HG03045 (cell line): ENCODE results near the gene RPL10A.

Source experiments
- ATAC-seq: cut with Tn5 transposase; IDR thresholded peaks from one replicate; pipeline ENCODE4 v1.9.1; 2021; ENCODE audit warnings: mild to moderate bottlenecking, moderate library complexity; ENCODE audit not compliant: unreplicated experiment

Gene RPL10A

DNA sequence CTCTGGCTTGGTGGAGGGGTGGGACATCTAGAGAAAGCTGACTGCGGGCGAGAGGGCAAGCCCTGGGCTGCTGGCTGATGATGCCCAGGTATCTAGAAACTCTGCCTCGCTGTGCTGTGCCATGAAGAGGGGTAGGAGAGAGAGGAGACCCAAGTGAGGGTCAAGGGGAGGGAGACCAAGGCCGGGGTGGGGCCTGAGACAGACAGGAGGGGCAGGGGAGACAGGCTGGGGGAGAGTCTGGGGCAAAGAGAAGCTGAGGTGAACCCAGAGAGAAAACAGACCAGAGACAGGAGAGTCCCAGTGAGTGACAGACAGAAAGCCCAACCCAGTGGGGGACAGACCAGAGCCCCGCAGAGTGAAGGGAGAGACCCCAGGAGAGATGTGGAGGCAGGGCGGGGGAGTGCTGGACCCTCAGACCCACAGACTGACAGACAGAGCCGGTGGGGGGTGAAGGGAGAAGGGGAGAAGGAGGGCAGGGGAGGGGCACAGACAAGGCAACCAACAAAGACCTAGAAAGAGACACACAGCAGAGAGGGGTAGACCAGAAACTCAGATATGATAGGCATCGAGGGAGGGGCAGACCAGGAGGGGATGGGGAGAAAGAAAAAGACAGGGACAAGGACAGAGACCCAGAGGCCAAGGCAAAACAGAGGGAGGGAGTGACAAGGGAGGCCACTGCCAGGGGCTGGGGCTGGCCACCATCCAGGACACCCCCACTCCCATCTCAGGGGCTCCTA, 22.8 kb downstream of the RPL10A start:
- no peak for ATAC-seq

DNA sequence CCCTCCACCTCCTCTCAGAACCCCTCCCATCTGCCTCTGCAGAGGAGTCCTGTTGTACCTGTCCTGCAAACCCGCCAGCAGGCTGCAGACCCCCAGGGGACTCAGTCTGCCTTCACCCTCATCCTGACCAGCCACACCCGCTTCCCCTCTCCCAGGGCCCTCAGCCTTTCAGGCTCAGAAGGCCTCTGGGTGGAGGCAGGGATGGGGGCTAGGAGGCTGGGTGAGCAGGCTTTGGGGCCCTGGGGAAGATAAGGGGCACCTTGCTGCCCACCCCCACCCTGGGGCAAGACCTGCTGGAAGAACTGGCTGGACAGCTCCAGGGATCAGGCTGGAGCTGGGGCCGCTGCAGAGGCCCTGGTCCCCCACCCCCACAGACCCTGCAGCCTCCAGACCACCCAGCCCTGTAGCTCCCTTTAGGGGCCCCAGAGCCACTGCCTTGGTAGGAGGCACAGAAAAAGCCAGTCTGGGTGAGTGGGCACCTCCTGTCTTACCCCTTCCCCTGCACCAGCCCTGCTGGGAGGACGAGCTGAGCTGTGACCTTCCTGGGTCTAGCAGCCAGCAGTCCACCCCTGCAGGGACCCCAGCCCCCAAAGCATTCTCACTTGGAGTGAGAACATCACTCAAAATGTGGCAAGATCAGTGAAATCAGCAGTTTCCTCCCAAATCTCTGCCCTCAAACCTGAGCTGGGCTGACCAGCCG, 23.5 kb downstream of the RPL10A start:
- no peak for ATAC-seq

DNA sequence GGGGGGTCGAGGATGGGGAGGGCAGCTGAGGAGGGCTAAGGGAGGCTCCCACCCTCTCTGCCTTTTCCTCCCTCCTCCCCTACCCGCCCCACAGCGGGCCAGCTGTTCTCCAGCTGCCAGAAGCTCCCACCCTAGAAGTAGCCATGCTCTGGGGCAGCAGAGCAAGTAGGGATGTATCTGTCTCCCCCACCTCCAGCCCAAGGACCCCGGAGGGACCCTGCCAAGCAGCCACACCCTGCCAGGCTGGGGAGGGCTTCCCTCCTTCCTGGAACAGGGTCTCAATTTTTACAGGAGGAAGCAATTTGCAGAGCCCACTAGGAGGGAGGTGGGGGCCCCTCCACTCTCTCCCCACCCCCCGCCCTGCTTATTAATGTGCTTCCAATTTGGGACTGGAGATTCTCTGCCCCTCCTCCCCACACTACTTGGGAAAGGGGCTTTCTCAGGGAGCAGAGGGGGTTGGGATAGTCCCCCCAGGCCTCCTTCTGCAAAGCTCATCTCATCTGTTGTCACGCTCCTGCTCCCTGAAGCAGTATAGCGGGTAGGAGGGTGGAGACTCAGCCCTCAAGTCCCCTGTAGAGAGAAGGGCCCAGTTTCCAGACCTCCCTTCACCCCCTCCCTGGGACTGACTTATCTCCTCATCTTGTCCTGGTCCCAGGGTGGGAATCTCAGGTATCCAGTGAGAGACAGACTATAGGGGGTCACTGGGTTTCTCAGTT, 24.2 kb downstream of the RPL10A start:
- no peak for ATAC-seq

DNA sequence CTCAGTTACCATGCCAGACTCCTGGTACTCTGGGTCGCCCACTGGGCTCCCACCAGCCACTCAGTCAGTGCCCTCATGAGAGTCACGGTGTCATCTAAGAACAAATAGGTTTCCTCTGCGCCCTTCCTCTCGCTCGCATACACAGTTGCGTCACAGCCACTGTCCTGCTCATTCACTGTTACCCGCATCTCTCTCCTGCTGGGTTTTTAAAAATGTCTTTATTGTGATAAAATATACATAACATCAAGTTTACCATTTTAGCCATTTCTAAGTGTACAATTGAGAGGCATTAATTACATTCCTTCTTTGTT, 24.7 kb downstream of the RPL10A start:
- no peak for ATAC-seq

GRCh38 chr6:35493307-35493983, 25.2 kb downstream of the RPL10A start:
- no peak for ATAC-seq

GRCh38 chr6:35494161-35494563, 26.0 kb downstream of the RPL10A start:
- ATAC-seq = no peak

- no peak for ATAC-seq
Measured at GRCh38 chr6:35495258-35496035, 27.2 kb downstream of the RPL10A start.

- ATAC-seq = no peak
Measured at GRCh38 chr6:35496036-35496840, 28.0 kb downstream of the RPL10A start.

DNA sequence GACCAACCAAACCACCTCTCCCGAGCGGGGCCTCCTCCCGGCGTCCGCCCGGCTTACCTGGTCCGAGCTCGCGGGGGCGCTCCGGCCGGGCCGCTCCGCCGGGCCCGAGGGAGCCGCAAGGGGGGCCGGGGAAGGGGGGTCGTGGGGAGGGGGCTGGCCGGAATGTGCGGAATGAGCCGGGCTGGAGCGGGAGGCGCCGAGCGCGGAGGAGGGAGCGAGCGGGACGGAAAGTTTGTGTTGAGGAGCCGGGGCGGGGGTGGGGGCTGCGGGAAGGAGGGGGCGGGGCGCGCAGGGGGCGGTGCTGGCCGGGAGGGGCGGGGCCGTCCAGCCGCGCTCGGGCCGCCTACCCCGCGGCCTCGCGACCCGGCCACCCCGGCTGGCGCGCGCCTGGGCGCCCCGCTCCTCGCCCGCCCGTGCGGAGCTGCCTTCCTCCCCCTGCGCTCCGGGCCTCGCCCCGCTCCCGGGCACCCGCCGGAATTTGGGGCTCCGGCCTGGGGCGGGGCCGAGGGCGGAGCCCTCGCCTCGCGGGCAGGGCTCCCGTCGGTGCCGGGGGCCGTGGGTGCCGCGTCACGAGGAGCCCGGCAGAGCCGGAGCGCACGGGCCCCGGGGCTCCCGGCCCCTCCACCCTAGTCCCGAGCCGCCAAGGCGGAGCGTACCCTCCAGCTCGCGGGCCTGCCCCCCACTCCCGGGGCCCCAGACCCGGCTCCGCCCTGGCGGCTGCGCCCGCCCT, 28.8 kb downstream of the RPL10A start, which contains the start of gene TEAD3:
TSS of gene TEAD3 (minus strand) at position 239 of the 730 bp plus-strand sequence.
- no peak for ATAC-seq

DNA sequence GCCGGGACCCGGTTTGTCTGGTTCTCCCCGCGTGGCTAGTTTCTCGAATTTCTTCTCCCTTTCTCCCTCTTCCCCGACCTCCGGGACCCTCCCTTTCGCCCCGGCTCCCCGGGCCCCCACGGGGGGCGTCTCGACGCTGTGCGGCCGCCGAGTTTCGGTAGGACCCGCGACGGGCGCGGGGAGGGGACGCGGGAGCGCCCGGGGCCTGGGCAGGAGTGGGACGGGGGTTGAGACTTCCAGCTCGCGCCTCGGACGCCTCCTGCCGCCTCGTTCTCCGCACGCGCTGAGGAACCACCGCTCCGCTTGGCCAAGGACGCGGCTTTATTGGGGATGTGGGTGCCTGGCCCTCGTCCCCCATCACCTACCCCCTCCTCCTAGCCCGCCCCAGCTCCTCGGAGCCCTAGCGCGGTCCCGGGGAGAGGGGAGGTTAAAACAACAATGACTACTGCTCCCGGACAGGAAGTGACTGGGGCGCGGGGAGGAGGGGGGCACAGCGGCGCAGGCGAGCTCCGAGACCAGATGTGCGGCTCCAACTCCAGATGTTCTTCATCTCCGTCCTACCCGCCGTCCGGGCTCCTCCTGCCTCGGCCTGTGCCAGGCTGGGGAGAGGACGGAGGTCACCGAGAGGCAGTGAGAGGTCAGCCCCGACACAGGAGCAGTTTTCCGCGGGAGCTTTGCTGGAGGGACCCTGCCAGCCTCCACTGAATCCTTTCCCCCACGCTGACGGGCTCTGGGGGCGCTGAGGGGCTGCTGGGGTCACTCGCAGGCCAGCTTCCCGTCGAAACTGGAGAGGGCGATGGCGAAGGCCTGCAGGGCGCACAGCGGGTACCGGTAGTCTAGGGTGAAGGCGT, 29.6 kb downstream of the RPL10A start:
- no peak for ATAC-seq

DNA sequence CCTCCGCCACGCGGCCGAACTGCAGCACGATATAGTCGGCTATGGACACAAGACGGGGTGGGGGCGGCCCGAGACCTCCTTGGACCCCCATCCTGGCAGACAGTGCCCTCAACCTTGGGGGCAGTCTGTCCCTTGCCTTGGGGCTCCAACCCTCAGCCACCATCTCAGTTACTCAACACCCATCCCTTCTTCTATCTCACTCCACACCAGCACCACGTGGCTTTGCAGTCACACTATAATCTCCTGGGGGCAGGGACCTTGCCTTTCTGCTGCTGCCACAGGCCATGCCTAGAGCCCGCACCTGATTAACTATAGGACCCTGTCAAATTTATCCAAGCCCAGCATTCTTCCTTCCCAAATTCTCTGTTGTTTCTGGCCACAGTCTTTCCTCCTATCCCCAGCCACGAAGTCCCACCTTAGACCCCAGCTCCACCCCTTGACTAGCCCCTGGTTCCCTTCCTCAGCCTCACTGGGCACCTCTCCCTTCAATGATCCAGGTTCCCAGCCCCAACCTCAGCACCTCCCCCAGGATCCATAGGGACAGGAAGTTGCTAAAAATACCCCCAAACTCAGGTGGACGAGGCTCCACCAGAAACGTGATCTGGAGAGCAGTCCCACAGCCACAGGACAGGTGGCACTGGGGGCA, 30.3 kb downstream of the RPL10A start:
- no peak for ATAC-seq

DNA sequence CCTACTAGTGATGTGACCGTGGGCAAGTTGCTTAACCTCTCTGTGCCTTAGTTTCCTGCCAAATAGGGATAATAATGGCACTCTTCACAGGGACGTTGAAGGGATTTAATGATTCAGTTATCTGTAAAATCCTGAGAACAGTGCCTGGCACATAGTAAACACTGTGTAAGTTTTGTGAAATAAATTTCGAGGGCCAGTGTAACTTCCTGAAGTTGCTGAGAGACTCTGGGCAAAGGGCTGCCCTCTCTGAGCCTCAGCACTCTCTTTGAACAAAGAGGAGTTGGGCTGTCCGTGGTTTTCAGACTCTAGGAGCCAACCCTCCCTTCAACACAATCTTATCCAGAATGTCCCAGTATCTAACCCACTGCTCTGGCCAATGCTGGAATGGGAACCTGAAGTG, 31.2 kb downstream of the RPL10A start:
- ATAC-seq = no peak

DNA sequence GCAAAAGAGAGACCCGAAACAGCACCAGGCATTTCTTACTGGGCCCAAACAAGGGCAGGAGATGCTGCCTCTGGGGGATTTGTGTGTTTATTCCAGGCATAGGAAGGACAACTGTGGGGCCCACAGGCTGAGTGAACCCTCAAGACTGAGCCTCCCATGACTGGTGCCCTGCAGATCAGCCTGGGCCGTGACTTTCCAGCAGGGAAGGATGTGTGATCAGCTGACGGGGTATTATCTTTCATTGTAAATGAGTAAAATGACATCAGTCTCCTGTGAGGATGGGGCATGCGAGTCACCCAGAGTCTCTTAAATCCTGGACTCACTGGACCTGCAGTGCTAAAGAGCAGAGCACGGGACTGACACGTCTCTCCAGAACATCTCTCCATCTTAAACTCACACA, 32.6 kb downstream of the RPL10A start:
- no peak for ATAC-seq

DNA sequence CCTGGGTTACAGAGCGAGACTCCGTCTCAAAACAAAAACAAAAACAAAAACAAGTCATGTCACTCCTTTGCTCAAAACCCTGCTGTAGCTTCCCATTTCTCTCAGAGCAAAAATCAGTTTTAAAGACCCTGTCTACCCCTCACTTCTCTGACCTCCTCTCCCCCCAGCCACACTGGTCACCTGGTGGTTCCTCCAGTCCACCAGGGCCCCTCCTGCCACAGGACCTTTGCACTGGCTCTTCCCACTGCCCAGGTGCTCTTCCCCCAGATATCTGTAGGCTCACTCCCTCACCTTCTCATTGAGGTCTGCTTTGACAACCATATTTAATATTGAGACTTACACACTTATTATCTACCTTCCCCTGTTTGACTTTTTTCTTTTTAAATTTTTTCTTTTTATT, 33.6 kb downstream of the RPL10A start:
- no peak for ATAC-seq

DNA sequence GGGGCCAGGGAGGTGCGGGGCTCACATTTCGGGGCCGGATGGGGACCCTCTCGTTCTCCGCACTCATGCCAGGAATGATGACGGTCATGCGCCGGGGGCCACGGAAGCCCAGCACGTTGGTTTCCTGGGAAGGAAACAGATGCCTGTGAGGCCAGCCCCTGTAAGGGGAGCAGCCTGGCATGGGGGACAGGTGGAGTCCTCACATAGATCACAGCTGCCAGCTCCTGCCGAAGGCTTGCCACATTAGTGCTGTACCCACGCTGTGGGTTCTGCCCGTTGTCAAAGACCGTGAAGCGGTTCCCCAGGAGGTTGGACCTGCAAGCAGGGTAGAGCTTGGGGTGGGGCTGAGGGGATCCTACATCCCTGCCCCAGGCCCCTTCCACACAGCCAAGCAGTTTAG, 35.3 kb downstream of the RPL10A start:
- ATAC-seq = no peak

DNA sequence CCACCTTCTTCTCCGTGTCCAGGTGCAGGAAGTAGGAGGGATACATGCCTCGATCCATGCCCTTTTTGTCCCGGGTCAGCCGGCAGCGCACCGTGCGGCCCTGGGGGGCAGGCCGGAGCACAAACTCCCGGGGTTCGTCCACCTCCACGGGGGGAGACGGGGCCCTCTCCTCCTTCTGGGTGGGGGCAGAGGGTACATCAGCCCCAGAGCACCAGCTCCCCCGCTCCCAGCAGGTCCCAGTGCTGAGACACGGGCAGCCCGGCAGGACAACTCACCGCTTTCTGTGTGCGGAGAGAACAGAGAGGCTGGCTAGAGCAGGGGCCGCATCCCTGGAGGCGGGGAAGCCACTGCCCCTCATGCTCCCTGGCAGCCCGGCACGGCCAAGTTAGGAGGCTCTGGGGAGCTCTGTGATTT, 37.8 kb downstream of the RPL10A start:
- no peak for ATAC-seq

DNA sequence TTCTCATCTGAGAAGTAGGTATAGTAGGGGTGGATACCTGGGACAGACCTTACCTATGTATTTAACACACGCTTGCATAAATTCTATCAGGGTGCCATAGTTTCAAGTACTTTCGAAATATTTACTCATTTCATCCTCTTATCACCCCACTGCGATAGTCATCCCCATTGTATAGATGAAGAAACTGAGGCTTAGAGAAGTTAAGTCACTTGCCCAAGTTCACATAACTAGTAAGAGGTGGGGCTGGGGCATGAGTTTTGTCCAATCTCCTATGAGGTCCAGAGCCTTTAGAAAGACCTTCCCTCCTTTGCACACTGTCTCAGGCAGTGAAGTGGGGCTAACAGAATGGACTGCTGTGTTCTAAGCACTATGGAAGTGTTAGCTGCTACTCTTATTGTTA, 38.3 kb downstream of the RPL10A start:
- no peak for ATAC-seq

DNA sequence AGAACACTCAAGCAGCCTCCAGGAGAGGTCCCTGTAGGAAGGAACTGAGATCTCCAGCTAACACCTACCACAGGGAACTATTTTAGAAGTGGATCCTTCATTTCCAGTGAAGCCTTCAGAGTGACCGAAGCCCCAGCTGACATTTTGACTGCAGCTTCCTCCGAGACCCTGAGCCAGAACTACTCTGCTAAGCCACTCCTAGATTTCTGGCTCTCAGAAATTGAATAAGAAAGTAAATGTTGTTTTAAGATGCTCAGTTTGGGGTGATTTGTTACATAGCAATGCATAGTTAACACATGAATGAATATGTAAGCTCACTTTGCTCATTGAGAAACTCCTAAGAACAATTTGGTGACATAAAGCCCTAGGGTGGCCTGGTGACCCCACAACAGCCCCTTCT, 39.0 kb downstream of the RPL10A start:
- no peak for ATAC-seq
